NB4 (cell line): ENCODE measurements around the gene TMED10.

Source experiments
- DNase-seq: peaks from one replicate; pipeline ENCODE4 v3.0.0; 2010; ENCODE audit warnings: low read depth
- H3K4me3 ChIP-seq: one replicate; pipeline ENCODE4 v1.5.1; 2011; ENCODE audit warnings: mild to moderate bottlenecking, low read depth, low read length, moderate library complexity
- CTCF ChIP-seq: IDR thresholded peaks from one replicate; pipeline ENCODE4 v1.5.1; 2012; ENCODE audit warnings: low read depth, low read length
- MAX ChIP-seq: IDR thresholded peaks from 2 replicates; pipeline ENCODE4 v1.6.1; 2011; ENCODE audit warnings: low read depth, low read length
- MYC ChIP-seq: IDR thresholded peaks from 2 replicates; pipeline ENCODE4 v1.6.1; 2011; ENCODE audit warnings: low read depth, low read length
- POLR2A ChIP-seq: IDR thresholded peaks from 2 replicates; pipeline ENCODE4 v1.6.1; 2011; ENCODE audit warnings: mild to moderate bottlenecking; ENCODE audit not compliant: insufficient read length; ENCODE audit errors: extremely low read depth

Gene TMED10

GRCh38 chr14:75098682-75099081 is 77.7 kb downstream of the TMED10 start:
- no peak overlapping the region for H3K4me3 ChIP-seq
- no peak for DNase-seq
- TF ChIP-seq MAX (no peak), POLR2A (no peak), CTCF (no peak), MYC (no peak)

GRCh38 chr14:75098212-75098611 is 78.2 kb downstream of the TMED10 start:
- no peak for DNase-seq
- TF ChIP-seq MYC (no peak), MAX (no peak), POLR2A (no peak), CTCF (no peak)
- no peak overlapping the region for H3K4me3 ChIP-seq

GRCh38 chr14:75096959-75097358 is 79.5 kb downstream of the TMED10 start:
- TF ChIP-seq MYC = no peak
- H3K4me3 ChIP-seq = no peak overlapping the region
- no peak for DNase-seq

GRCh38 chr14:75095690-75096089 is 80.7 kb downstream of the TMED10 start:
- DNase-seq = no peak
- no peak overlapping the region for H3K4me3 ChIP-seq
- TF ChIP-seq MAX (no peak), CTCF (no peak), MYC (no peak), POLR2A (no peak)

GRCh38 chr14:75094896-75095295 is 81.5 kb downstream of the TMED10 start:
- DNase-seq = no peak
- no peak for TF ChIP-seq MAX
- no peak for TF ChIP-seq POLR2A
- no peak for TF ChIP-seq CTCF
- TF ChIP-seq MYC = no peak
- H3K4me3 ChIP-seq = no peak overlapping the region

GRCh38 chr14:75092698-75093097 is 83.7 kb downstream of the TMED10 start:
- TF ChIP-seq MYC (no peak), POLR2A (no peak), CTCF (no peak), MAX (no peak)
- no peak overlapping the region for H3K4me3 ChIP-seq
- no peak for DNase-seq
